Trophoblast cell (in vitro differentiated cells and primary cell): ENCODE measurements around the gene ADCY3.

Source experiments
- DNase-seq, 2 donors: peaks; one replicate each; pipeline ENCODE4 v3.0.0-alpha.2; 2016
- H2AFZ ChIP-seq: 2 replicates; pipeline ENCODE4 v1.6.1; 2013; ENCODE audit warnings: low read length, moderate library complexity, mild to moderate bottlenecking; ENCODE audit not compliant: insufficient read depth, poor library complexity
- H2AK5ac ChIP-seq: 2 replicates; pipeline ENCODE4 v1.6.1; 2013; ENCODE audit warnings: mild to moderate bottlenecking, low read length
- H2BK120ac ChIP-seq: 2 replicates; pipeline ENCODE4 v1.6.1; 2013; ENCODE audit warnings: low read length, mild to moderate bottlenecking, moderate library complexity; ENCODE audit not compliant: insufficient read depth, poor library complexity
- H2BK12ac ChIP-seq: 2 replicates; pipeline ENCODE4 v1.6.1; 2013; ENCODE audit warnings: mild to moderate bottlenecking, low read length, moderate library complexity
- H2BK5ac ChIP-seq: 2 replicates; pipeline ENCODE4 v1.6.1; 2013; ENCODE audit warnings: low read length, low read depth, moderate library complexity, mild to moderate bottlenecking; ENCODE audit not compliant: poor library complexity
- H3K14ac ChIP-seq: 2 replicates; pipeline ENCODE4 v1.6.1; 2013; ENCODE audit warnings: mild to moderate bottlenecking, low read length
- H3K18ac ChIP-seq: 2 replicates; pipeline ENCODE4 v1.6.1; 2013; ENCODE audit warnings: mild to moderate bottlenecking, low read length
- H3K23ac ChIP-seq: 2 replicates; pipeline ENCODE4 v1.6.1; 2013; ENCODE audit warnings: low read length
- H3K27ac ChIP-seq: 2 replicates; pipeline ENCODE4 v1.5.1; 2013; ENCODE audit warnings: low read depth, mild to moderate bottlenecking, inconsistent platforms, low read length, moderate library complexity
- H3K27me3 ChIP-seq: 2 replicates; pipeline ENCODE4 v1.6.1; 2013; ENCODE audit warnings: inconsistent platforms, mild to moderate bottlenecking, low read length, moderate library complexity; ENCODE audit not compliant: insufficient read depth
- H3K36me3 ChIP-seq, 2 experiments: 1 replicate in 1 of 2; 2 replicates in 1 of 2; pipeline ENCODE4 v1.6.1; 2013; ENCODE audit warnings: low read length in 2 of 2, mild to moderate bottlenecking in 2 of 2, moderate library complexity in 1 of 2; ENCODE audit not compliant: insufficient read depth in 2 of 2, control insufficient read depth in 1 of 2
- H3K4ac ChIP-seq: 2 replicates; pipeline ENCODE4 v1.6.1; 2013; ENCODE audit warnings: low read depth, mild to moderate bottlenecking, low read length, moderate library complexity
- H3K4me1 ChIP-seq, 2 experiments: 1 replicate in 1 of 2; 2 replicates in 1 of 2; pipeline ENCODE4 v1.6.1; 2013; ENCODE audit warnings: low read length in 2 of 2, mild to moderate bottlenecking in 2 of 2, moderate library complexity in 1 of 2; ENCODE audit not compliant: insufficient read depth in 2 of 2, control insufficient read depth in 1 of 2
- H3K4me2 ChIP-seq: 2 replicates; pipeline ENCODE4 v1.6.1; 2013; ENCODE audit warnings: inconsistent platforms, mild to moderate bottlenecking, low read length, moderate library complexity
- H3K4me3 ChIP-seq: 2 replicates; pipeline ENCODE4 v1.5.1; 2013; ENCODE audit warnings: mild to moderate bottlenecking, low read depth, low read length, inconsistent platforms
- H3K79me1 ChIP-seq: one replicate; pipeline ENCODE4 v1.6.1; 2013; ENCODE audit warnings: low read length
- H3K79me2 ChIP-seq: 2 replicates; pipeline ENCODE4 v1.6.1; 2013; ENCODE audit warnings: low read length, mild to moderate bottlenecking; ENCODE audit not compliant: control insufficient read depth, insufficient read depth, poor library complexity
- H3K9ac ChIP-seq: 2 replicates; pipeline ENCODE4 v1.6.1; 2013; ENCODE audit warnings: mild to moderate bottlenecking, low read length
- H3K9me3 ChIP-seq: 2 replicates; pipeline ENCODE4 v1.6.1; 2013; ENCODE audit warnings: low read depth, mild to moderate bottlenecking, control low read depth, inconsistent platforms, low read length; ENCODE audit not compliant: insufficient read depth
- H4K12ac ChIP-seq: 2 replicates; pipeline ENCODE4 v1.6.1; 2013; ENCODE audit warnings: low read depth, mild to moderate bottlenecking, low read length, moderate library complexity
- H4K8ac ChIP-seq: 2 replicates; pipeline ENCODE4 v1.6.1; 2013; ENCODE audit warnings: low read depth, mild to moderate bottlenecking, low read length, moderate library complexity
- H4K91ac ChIP-seq: one replicate; pipeline ENCODE4 v1.6.1; 2013; ENCODE audit warnings: low read depth, mild to moderate bottlenecking, low read length, moderate library complexity
- WGBS: extraction: QIAGEN DNeasy Blood & Tissue Kit; methylation state at CpG from one replicate; pipeline ENCODE4 v1.1.7; 2013; ENCODE audit warnings: missing lambda C conversion rate; ENCODE audit not compliant: insufficient read length, insufficient coverage; ENCODE audit errors: extremely low coverage; 5-methylcytosine and 5-hydroxymethylcytosine counted together

ADCY3 gene

GRCh38 chr2:24919506-24920097, 435 bp downstream of the ADCY3 start:
- Histone ChIP-seq H2AK5ac (no peak overlapping the region), H3K18ac (no peak overlapping the region), H3K79me2 (no peaks in the 10 kb centered on the region), H3K27ac (no peak overlapping the region), H3K4me3 (peak overlapping the region; percentile 70), H3K79me1 (no peaks in the 10 kb centered on the region), H4K8ac (peak overlapping the region; percentile 55), H2BK12ac (no peak overlapping the region), H3K4ac (no peak overlapping the region), H3K36me3 (no peaks in the 10 kb centered on the region), H3K27me3 (peaks cover 2% of the 10 kb centered on the region), H3K23ac (no peak overlapping the region), H3K4me1 (peaks cover 2 to 5% of the 10 kb centered on the region in 2 experiments), H2AFZ (peak overlapping the region; percentile 35), H3K14ac (no peak overlapping the region), H4K91ac (no peak overlapping the region), H4K12ac (no peak overlapping the region), H3K9me3 (peaks cover 4% of the 10 kb centered on the region), H3K4me2 (peak overlapping the region; percentile 90), H2BK120ac (no peak overlapping the region), H3K9ac (no peak overlapping the region), H2BK5ac (no peak overlapping the region)
- no CpG with 5 or more reads among the region's 76 CpGs for WGBS
- no peak for DNase-seq

GRCh38 chr2:24919037-24919505, 966 bp downstream of the ADCY3 start:
- Histone ChIP-seq H2BK120ac (no peak overlapping the region), H2AK5ac (no peak overlapping the region), H3K18ac (no peak overlapping the region), H4K91ac (no peak overlapping the region), H4K8ac (peak overlapping the region; percentile 55), H4K12ac (no peak overlapping the region), H2AFZ (peak overlapping the region; percentile 35), H3K79me2 (no peaks in the 10 kb centered on the region), H3K36me3 (no peaks in the 10 kb centered on the region), H3K27me3 (peaks cover 2% of the 10 kb centered on the region), H3K9me3 (peaks cover 4% of the 10 kb centered on the region), H3K4me3 (no peak overlapping the region), H2BK5ac (no peak overlapping the region), H3K9ac (no peak overlapping the region), H2BK12ac (no peak overlapping the region), H3K4me2 (peak overlapping the region; percentile 90), H3K4me1 (peaks cover 2 to 5% of the 10 kb centered on the region in 2 experiments), H3K27ac (no peak overlapping the region), H3K23ac (no peak overlapping the region), H3K79me1 (no peaks in the 10 kb centered on the region), H3K14ac (no peak overlapping the region), H3K4ac (no peak overlapping the region)
- peak in 1 of 2 donors; percentile 5 for DNase-seq
- no CpG with 5 or more reads among the region's 13 CpGs for WGBS

- Histone ChIP-seq H2AFZ (no peak overlapping the region), H2AK5ac (no peak overlapping the region), H3K27me3 (peaks cover 2% of the 10 kb centered on the region), H2BK120ac (no peak overlapping the region), H3K4me1 (peaks cover 2 to 5% of the 10 kb centered on the region in 2 experiments), H3K9ac (no peak overlapping the region), H3K14ac (no peak overlapping the region), H3K18ac (no peak overlapping the region), H3K27ac (no peak overlapping the region), H3K79me1 (no peaks in the 10 kb centered on the region), H4K91ac (no peak overlapping the region), H4K8ac (no peak overlapping the region), H3K4me3 (peak overlapping the region; percentile 30), H3K79me2 (no peaks in the 10 kb centered on the region), H3K36me3 (no peaks in the 10 kb centered on the region), H3K9me3 (peaks cover 6% of the 10 kb centered on the region), H3K4ac (no peak overlapping the region), H2BK12ac (no peak overlapping the region), H3K4me2 (no peak overlapping the region), H3K23ac (no peak overlapping the region), H4K12ac (no peak overlapping the region), H2BK5ac (no peak overlapping the region)
- DNase-seq, result no peak
- WGBS, result no CpG with 5 or more reads among the region's 42 CpGs
Observed at GRCh38 chr2:24918326-24919036, 1.6 kb downstream of the ADCY3 start.

GRCh38 chr2:24917731-24918325, 2.2 kb downstream of the ADCY3 start:
- Histone ChIP-seq H2AK5ac (no peak overlapping the region), H3K4me3 (no peak overlapping the region), H3K9ac (no peak overlapping the region), H2BK5ac (no peak overlapping the region), H3K14ac (no peak overlapping the region), H2AFZ (no peak overlapping the region), H3K36me3 (no peaks in the 10 kb centered on the region), H3K4ac (no peak overlapping the region), H3K4me2 (no peak overlapping the region), H3K27me3 (peaks cover 2% of the 10 kb centered on the region), H3K79me1 (no peaks in the 10 kb centered on the region), H3K18ac (no peak overlapping the region), H4K12ac (no peak overlapping the region), H3K79me2 (no peaks in the 10 kb centered on the region), H2BK120ac (no peak overlapping the region), H3K23ac (no peak overlapping the region), H3K27ac (no peak overlapping the region), H4K91ac (no peak overlapping the region), H3K4me1 (peaks cover 2 to 5% of the 10 kb centered on the region in 2 experiments), H3K9me3 (peaks cover 10% of the 10 kb centered on the region), H2BK12ac (no peak overlapping the region), H4K8ac (no peak overlapping the region)
- WGBS, result no CpG with 5 or more reads among the region's 12 CpGs
- no peak for DNase-seq
